ENCODE measurements around the gene CCDC116.

DNA sequence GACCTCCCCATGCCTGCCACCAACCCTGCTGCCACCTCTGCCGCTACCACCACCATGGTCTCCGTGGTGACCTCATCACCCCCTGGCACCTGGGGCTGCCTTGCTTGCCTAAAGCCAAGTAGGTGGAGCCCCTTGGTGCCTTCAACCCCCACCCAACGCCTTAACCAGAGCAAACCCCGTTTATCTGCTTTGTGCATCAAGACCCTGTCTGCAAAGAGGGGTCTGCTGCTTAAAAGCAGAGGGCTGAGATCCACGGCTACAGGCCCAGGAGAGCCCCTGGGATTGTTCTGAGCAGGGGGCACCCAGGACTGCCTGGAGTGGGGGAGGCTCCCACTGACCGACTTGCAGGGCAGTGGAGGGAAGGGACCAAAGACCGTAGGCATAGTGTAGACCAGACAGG, 28.3 kb downstream of the CCDC116 start:
- TF ChIP-seq, protein P1, sequence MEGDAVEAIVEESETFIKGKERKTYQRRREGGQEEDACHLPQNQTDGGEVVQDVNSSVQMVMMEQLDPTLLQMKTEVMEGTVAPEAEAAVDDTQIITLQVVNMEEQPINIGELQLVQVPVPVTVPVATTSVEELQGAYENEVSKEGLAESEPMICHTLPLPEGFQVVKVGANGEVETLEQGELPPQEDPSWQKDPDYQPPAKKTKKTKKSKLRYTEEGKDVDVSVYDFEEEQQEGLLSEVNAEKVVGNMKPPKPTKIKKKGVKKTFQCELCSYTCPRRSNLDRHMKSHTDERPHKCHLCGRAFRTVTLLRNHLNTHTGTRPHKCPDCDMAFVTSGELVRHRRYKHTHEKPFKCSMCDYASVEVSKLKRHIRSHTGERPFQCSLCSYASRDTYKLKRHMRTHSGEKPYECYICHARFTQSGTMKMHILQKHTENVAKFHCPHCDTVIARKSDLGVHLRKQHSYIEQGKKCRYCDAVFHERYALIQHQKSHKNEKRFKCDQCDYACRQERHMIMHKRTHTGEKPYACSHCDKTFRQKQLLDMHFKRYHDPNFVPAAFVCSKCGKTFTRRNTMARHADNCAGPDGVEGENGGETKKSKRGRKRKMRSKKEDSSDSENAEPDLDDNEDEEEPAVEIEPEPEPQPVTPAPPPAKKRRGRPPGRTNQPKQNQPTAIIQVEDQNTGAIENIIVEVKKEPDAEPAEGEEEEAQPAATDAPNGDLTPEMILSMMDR (IDR thresholded peaks at IDR 0.05; ENCODE audit: low read length): no peak
- TF ChIP-seq EZH2 (optimal IDR thresholded peaks at IDR 0.05; ENCODE audit: low read depth, low read length): no peak
- no peak for TF ChIP-seq EZH2phosphoT487 (IDR thresholded peaks at IDR 0.05; ENCODE audit: low read length)

All from MM.1S (cell line).